ENCODE measurements around the gene CPTP.

Gene CPTP

DNA sequence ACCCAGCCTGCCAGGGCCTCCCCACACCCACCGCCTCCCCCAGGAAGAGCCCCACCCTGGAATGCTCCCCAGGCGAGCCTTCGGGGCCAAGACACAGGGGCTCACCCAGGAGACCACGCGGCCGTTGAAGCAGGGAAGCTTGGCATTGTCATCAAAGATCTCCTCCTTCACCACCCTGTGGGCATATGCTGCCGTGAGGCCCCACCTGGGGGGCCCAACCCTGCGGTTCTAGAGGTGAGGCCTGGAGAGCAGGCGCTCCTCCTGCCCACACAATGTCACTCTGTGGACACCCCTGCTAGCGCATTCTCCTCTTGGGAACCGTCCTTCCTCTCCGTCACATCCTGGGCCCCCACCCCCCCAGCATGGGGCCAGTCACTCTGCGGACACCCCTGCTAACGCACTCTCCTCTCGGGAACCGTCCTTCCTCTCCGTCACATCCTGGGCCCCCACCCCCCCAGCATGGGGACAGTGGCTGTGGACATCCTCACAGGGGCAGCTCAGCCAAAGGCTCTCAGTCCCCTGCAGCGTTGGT lies 18.0 kb downstream of the CPTP start:
- no peak for DNase-seq
- H3K79me2 ChIP-seq (ENCODE audit: control insufficient read depth, insufficient read depth, low read length): peaks cover 15% of the 10 kb centered on the region
- no peak overlapping the region for H2BK120ac ChIP-seq (ENCODE audit: low read depth, low read length)
- no peak overlapping the region for H3K27ac ChIP-seq (ENCODE audit: low read depth, low read length)
- peaks cover 7% of the 10 kb centered on the region for H3K36me3 ChIP-seq (ENCODE audit: control insufficient read depth, insufficient read depth, low read length)
- no peak overlapping the region for H3K4me2 ChIP-seq (ENCODE audit: low read length)
- no peak overlapping the region for H3K4me3 ChIP-seq (ENCODE audit: low read length)
- no CpG with 5 or more reads among the region's 18 CpGs for WGBS (ENCODE audit: extremely low coverage, insufficient coverage, low lambda C conversion rate)
- peaks cover 13% of the 10 kb centered on the region for H3K79me1 ChIP-seq (ENCODE audit: low read length)
- H3K56ac ChIP-seq (ENCODE audit: low read length): no peak overlapping the region
- H4K5ac ChIP-seq (ENCODE audit: low read length): no peak overlapping the region
- H3K4me1 ChIP-seq (ENCODE audit: control insufficient read depth, low read depth, low read length): peaks cover 1% of the 10 kb centered on the region
- no peak overlapping the region for H3K18ac ChIP-seq (ENCODE audit: low read length)
- H3K9ac ChIP-seq (ENCODE audit: low read length): no peak overlapping the region
- H2BK5ac ChIP-seq (ENCODE audit: low read length): no peak overlapping the region
- H3K4ac ChIP-seq (ENCODE audit: low read depth, low read length): no peak overlapping the region
- H2AK5ac ChIP-seq (ENCODE audit: low read length): no peak overlapping the region
- H2BK15ac ChIP-seq (replicated peaks; ENCODE audit: low read depth): no peak overlapping the region
- H4K8ac ChIP-seq (ENCODE audit: low read depth, low read length): no peak overlapping the region
- no peaks in the 10 kb centered on the region for H3K27me3 ChIP-seq (ENCODE audit: insufficient read depth, low read length, poor library complexity)
- H3K23ac ChIP-seq (ENCODE audit: low read length): no peak overlapping the region

GRCh38 chr1:1343811-1344421 lies 19.3 kb downstream of the CPTP start:
- Histone ChIP-seq H3K27ac (ENCODE audit: low read depth, low read length) (no peak overlapping the region), H4K5ac (ENCODE audit: low read length) (no peak overlapping the region), H3K23ac (ENCODE audit: low read length) (no peak overlapping the region), H3K79me1 (ENCODE audit: low read length) (peaks cover 13% of the 10 kb centered on the region), H2BK120ac (ENCODE audit: low read depth, low read length) (no peak overlapping the region), H2BK15ac (replicated peaks; ENCODE audit: low read depth) (no peak overlapping the region), H3K18ac (ENCODE audit: low read length) (no peak overlapping the region), H3K4ac (ENCODE audit: low read depth, low read length) (no peak overlapping the region), H3K4me3 (ENCODE audit: low read length) (no peak overlapping the region), H3K4me2 (ENCODE audit: low read length) (no peak overlapping the region), H4K8ac (ENCODE audit: low read depth, low read length) (no peak overlapping the region), H3K56ac (ENCODE audit: low read length) (no peak overlapping the region), H2BK5ac (ENCODE audit: low read length) (no peak overlapping the region), H3K4me1 (ENCODE audit: control insufficient read depth, low read depth, low read length) (peaks cover 2% of the 10 kb centered on the region), H3K36me3 (ENCODE audit: control insufficient read depth, insufficient read depth, low read length) (peaks cover 7% of the 10 kb centered on the region), H3K79me2 (ENCODE audit: control insufficient read depth, insufficient read depth, low read length) (peaks cover 16% of the 10 kb centered on the region), H3K27me3 (ENCODE audit: insufficient read depth, low read length, poor library complexity) (no peaks in the 10 kb centered on the region), H2AK5ac (ENCODE audit: low read length) (no peak overlapping the region), H3K9ac (ENCODE audit: low read length) (no peak overlapping the region)
- no peak for DNase-seq
- no CpG with 5 or more reads among the region's 24 CpGs for WGBS (ENCODE audit: extremely low coverage, insufficient coverage, low lambda C conversion rate)

GRCh38 chr1:1344655-1345361 lies 20.2 kb downstream of the CPTP start:
- Histone ChIP-seq H3K4ac (ENCODE audit: low read depth, low read length) (no peak overlapping the region), H3K56ac (ENCODE audit: low read length) (no peak overlapping the region), H3K27ac (ENCODE audit: low read depth, low read length) (no peak overlapping the region), H3K4me2 (ENCODE audit: low read length) (no peak overlapping the region), H3K18ac (ENCODE audit: low read length) (no peak overlapping the region), H3K23ac (ENCODE audit: low read length) (no peak overlapping the region), H4K5ac (ENCODE audit: low read length) (no peak overlapping the region), H3K27me3 (ENCODE audit: insufficient read depth, low read length, poor library complexity) (no peaks in the 10 kb centered on the region), H2AK5ac (ENCODE audit: low read length) (no peak overlapping the region), H2BK15ac (replicated peaks; ENCODE audit: low read depth) (no peak overlapping the region), H4K8ac (ENCODE audit: low read depth, low read length) (no peak overlapping the region), H3K4me1 (ENCODE audit: control insufficient read depth, low read depth, low read length) (peaks cover 2% of the 10 kb centered on the region), H2BK120ac (ENCODE audit: low read depth, low read length) (no peak overlapping the region), H3K79me2 (ENCODE audit: control insufficient read depth, insufficient read depth, low read length) (peaks cover 16% of the 10 kb centered on the region), H3K4me3 (ENCODE audit: low read length) (no peak overlapping the region), H3K79me1 (ENCODE audit: low read length) (peaks cover 13% of the 10 kb centered on the region), H3K9ac (ENCODE audit: low read length) (no peak overlapping the region), H2BK5ac (ENCODE audit: low read length) (no peak overlapping the region), H3K36me3 (ENCODE audit: control insufficient read depth, insufficient read depth, low read length) (peaks cover 7% of the 10 kb centered on the region)
- no CpG with 5 or more reads among the region's 15 CpGs for WGBS (ENCODE audit: extremely low coverage, insufficient coverage, low lambda C conversion rate)
- no peak for DNase-seq

DNA sequence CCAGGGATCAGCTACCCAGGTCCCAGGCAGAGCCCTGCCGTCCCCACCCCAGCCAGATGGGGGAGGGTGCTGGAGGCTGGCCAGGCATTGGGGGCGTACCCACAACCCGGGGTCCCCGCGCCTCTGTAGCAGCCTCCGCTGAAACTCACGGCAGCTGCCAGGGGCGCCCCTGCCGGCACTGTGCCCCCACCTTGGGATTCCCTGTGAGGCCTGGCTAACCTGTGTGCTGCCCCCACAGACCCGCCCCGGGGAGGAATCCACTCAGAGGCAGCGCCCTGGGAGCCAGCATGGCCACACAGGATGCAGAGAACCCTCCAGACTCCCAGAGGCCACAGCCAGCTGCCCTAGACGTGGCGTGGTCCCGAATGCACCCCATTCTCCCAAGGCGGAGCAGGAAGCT lies 20.8 kb downstream of the CPTP start:
- H4K5ac ChIP-seq (ENCODE audit: low read length): no peak overlapping the region
- no peak overlapping the region for H3K27ac ChIP-seq (ENCODE audit: low read depth, low read length)
- no peak overlapping the region for H3K4ac ChIP-seq (ENCODE audit: low read depth, low read length)
- DNase-seq: no peak
- H3K23ac ChIP-seq (ENCODE audit: low read length): no peak overlapping the region
- no peak overlapping the region for H3K18ac ChIP-seq (ENCODE audit: low read length)
- no peak overlapping the region for H3K56ac ChIP-seq (ENCODE audit: low read length)
- H2BK15ac ChIP-seq (replicated peaks; ENCODE audit: low read depth): no peak overlapping the region
- H3K36me3 ChIP-seq (ENCODE audit: control insufficient read depth, insufficient read depth, low read length): peaks cover 7% of the 10 kb centered on the region
- H3K79me1 ChIP-seq (ENCODE audit: low read length): peaks cover 13% of the 10 kb centered on the region
- no peaks in the 10 kb centered on the region for H3K27me3 ChIP-seq (ENCODE audit: insufficient read depth, low read length, poor library complexity)
- no peak overlapping the region for H2AK5ac ChIP-seq (ENCODE audit: low read length)
- no CpG with 5 or more reads among the region's 16 CpGs for WGBS (ENCODE audit: extremely low coverage, insufficient coverage, low lambda C conversion rate)
- H3K79me2 ChIP-seq (ENCODE audit: control insufficient read depth, insufficient read depth, low read length): peaks cover 16% of the 10 kb centered on the region
- no peak overlapping the region for H2BK120ac ChIP-seq (ENCODE audit: low read depth, low read length)
- no peak overlapping the region for H3K4me3 ChIP-seq (ENCODE audit: low read length)
- no peak overlapping the region for H4K8ac ChIP-seq (ENCODE audit: low read depth, low read length)
- H3K4me1 ChIP-seq (ENCODE audit: control insufficient read depth, low read depth, low read length): peaks cover 2% of the 10 kb centered on the region
- H3K4me2 ChIP-seq (ENCODE audit: low read length): no peak overlapping the region
- H2BK5ac ChIP-seq (ENCODE audit: low read length): no peak overlapping the region
- H3K9ac ChIP-seq (ENCODE audit: low read length): no peak overlapping the region

DNA sequence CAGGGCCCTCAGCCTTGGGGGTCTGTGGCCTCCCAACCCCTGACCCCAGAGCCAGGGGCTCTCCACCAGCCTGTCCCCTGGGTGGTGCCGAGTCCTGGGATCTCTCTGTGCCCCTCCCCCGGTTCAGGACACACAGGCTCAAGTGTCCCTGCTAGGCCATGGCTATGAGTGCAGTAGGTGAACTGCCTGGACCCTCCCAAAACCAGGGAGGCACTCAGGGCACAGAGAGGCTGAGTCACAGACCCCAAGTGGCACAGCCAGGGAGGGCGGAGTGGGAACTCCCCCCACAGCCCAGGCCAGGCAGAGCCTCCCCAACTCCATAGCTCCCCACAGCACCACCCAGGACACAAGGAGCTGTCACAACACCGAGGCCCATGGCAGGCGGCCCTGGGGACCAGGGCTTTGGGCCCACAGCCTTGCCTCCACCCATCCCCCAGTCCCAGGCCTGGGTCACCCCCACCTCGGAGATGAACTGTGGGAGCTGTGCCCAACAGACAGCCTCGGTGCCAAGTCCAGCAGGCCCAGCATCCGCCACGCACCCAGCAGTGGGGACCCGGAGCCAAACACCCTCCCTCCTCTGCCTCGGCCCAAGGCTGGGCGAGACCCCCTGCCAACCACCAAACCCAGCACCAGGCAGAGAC lies 21.4 kb downstream of the CPTP start:
- Histone ChIP-seq H3K18ac (ENCODE audit: low read length) (no peak overlapping the region), H3K4ac (ENCODE audit: low read depth, low read length) (no peak overlapping the region), H3K4me3 (ENCODE audit: low read length) (no peak overlapping the region), H2AK5ac (ENCODE audit: low read length) (no peak overlapping the region), H3K27me3 (ENCODE audit: insufficient read depth, low read length, poor library complexity) (no peaks in the 10 kb centered on the region), H3K79me2 (ENCODE audit: control insufficient read depth, insufficient read depth, low read length) (peaks cover 16% of the 10 kb centered on the region), H4K5ac (ENCODE audit: low read length) (no peak overlapping the region), H3K36me3 (ENCODE audit: control insufficient read depth, insufficient read depth, low read length) (peaks cover 4% of the 10 kb centered on the region), H3K79me1 (ENCODE audit: low read length) (peaks cover 13% of the 10 kb centered on the region), H2BK15ac (replicated peaks; ENCODE audit: low read depth) (no peak overlapping the region), H2BK120ac (ENCODE audit: low read depth, low read length) (no peak overlapping the region), H2BK5ac (ENCODE audit: low read length) (no peak overlapping the region), H3K4me1 (ENCODE audit: control insufficient read depth, low read depth, low read length) (peaks cover 2% of the 10 kb centered on the region), H3K23ac (ENCODE audit: low read length) (no peak overlapping the region), H3K9ac (ENCODE audit: low read length) (no peak overlapping the region), H3K56ac (ENCODE audit: low read length) (no peak overlapping the region), H3K27ac (ENCODE audit: low read depth, low read length) (no peak overlapping the region), H3K4me2 (ENCODE audit: low read length) (no peak overlapping the region), H4K8ac (ENCODE audit: low read depth, low read length) (no peak overlapping the region)
- DNase-seq: no peak
- no CpG with 5 or more reads among the region's 12 CpGs for WGBS (ENCODE audit: extremely low coverage, insufficient coverage, low lambda C conversion rate)

All from mesendoderm (in vitro differentiated cells).